GM21717 (cell line): ENCODE results near the gene LIN52.
"Not testable (repeated sequence)": the region's sequence is repeated elsewhere in the genome, so short reads cannot be mapped to it uniquely, and the experiment has no call there.

Experiments used
- ATAC-seq: cut with Tn5 transposase; IDR thresholded peaks from one replicate; pipeline ENCODE4 v1.9.1; 2021; ENCODE audit warnings: mild to moderate bottlenecking, moderate library complexity; ENCODE audit not compliant: unreplicated experiment

LIN52 gene

DNA sequence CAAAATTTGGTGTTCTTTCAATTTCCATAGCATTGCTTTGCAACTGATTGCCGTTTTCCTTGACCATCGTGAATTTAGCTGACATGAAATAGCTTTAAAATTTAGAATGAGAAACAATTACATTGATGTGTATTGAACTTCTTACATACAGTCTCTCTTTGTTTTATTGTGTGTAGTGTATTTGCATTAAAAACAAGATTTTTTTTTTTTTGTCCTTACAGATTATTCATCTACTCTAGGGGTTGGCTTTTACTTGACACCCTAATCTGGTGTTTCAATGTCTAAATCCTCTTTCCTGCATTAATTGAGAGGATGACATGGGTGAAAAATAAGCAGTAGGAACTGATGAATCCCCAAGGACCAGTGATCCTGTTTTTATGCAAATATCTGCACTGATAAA, 20.6 kb downstream of the LIN52 start:
- ATAC-seq, result no peak

DNA sequence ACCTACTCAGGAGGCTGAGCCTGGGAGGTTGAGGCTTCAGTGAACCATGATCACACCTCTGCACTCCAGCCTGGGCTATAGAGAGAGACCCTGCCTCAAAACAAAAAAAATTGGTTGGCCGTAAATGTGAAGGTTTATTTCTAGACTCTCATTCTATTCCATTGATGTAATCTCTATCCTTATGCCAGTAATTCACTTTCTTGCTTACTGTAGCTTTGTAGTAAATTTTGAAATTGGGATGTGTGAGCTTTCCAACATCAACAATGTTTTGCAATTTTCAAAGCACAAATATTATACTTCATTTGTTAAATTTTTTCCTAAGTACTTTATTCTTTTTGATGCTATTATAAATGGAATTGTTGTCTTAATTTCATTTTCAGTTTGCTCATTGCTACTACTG, 24.6 kb downstream of the LIN52 start:
- no peak for ATAC-seq

DNA sequence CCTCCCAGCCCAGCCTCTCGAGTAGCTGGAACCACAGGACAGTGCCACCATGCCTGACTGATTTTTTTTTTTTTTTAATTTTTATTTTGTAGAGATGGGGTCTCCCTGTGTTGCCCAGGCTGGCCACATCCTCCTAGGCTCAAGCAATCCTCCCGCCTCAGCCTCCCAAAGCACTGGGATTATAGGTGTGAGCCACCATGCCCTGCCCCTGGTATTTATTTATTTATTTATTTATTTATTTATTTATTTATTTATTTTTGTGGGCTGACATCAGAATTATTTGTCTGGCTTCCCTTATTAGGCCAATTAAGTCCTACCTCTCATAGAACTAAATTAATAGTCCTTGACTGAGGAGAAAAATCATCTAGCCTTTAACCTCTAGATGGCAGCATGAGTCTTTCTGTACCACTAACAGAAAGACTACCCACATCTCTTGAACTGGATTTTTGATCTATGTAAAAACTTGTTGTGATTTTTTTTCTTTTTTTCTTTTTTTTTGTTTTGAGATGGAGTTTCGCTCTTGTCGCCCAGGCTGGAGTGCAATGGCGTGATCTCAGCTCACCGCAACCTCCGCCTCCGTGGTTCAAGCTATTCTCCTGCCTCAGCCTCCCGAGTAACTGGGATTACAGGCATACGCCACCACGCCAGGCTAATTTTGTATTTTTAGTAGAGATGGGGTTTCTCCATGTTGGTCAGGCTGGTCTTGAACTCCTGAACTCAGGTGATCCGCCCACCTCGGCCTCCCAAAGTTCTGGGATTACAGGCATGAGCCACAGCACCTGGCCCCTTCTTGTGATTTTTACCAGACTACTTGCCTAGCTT, 26.9 kb downstream of the LIN52 start:
- not testable (repeated sequence) for ATAC-seq

DNA sequence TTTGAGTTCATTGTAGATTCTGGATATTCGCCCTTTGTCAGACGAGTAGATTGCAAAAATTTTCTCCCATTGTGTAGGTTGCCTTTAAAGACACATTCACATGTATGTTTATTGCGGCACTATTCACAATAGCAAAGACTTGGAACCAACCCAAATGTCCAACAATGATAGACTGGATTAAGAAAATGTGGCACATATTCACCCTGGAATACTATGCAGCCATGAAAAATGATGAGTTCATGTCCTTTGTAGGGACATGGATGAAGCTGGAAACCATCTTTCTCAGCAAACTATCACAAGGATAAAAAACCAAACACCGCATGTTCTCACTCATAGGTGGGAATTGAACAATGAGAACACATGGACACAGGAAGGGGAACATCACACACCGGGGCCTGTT, 40.7 kb downstream of the LIN52 start:
- ATAC-seq, result not testable (repeated sequence)

DNA sequence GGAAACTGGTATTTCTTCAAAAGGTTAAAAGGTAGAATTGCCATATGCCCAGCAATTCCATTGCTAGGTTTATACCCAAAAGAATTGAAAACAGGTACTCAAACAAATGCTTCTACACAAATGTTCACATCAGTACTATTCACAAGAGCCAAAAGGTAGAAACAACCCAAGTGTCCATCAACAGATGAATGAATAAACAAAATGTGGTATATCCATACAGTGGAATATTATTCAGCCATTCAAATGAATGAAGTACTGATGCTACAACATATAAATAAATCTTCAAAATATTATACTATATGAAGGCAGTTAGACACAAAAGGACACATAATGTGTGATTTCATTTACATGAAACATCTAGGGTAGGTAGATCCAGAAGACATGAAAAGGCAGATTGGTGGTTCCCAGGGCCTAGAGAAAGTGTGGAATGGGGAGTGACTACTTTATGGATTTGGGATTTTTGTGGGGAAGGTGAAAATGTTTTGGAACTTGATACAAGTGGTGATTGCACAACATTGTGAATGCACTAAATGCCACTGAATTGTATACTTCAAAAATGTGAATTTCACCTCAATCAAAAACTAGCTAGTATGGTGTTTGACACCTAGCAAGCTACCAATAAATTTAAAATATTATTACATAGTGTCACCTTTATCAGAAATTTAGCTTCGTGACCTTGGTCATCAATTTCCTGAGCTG, 41.7 kb downstream of the LIN52 start:
- ATAC-seq, result no peak

DNA sequence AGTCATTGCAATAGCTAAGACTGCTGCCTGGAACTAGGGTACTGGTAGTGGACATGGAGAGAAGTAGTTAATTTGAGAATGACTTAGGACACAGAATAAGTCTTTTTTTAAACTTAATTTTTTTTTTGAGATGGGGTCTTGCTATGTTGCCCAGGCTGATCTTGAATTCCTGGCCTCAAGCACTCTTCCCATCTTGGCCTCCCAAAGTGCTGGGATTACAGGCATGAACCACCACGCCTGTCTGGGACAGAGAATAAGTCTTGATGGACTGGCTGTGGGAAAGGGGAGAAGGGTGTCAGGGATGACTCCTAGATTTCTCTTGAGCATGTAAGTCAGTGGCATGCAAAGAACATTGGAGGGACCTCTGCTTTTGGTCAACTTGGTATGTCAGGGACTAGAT, 42.9 kb downstream of the LIN52 start:
- ATAC-seq, result no peak

DNA sequence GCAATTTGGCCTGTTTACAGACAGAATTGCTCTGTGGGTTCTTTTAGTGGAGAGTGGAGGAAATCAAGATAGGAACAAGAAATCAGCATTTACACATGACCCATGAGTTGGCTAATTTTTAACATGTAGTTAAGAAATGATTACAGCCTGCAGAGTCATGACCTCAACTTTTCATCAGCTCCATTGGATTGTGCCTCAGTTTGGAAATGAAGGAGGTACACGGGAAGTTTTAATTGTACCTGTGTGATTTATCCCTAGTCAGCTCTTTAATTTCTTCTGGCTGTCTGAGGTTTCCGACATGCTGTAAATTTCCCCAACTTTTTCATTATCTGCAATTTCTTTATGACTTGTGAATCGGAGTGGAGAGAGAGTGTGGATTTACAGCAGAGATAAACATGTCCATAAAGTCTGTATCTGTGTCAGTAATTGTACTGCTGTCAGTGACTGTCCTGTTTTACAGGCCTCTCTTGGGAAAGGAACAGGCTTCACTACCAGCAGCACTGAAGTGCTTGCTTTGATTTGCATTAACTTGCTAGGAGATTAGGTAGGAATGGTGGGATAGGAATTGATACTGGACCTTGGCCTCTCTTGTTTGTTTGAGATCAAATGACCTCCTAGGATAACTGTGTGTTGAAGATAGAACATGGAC, 49.2 kb downstream of the LIN52 start:
- no peak for ATAC-seq

DNA sequence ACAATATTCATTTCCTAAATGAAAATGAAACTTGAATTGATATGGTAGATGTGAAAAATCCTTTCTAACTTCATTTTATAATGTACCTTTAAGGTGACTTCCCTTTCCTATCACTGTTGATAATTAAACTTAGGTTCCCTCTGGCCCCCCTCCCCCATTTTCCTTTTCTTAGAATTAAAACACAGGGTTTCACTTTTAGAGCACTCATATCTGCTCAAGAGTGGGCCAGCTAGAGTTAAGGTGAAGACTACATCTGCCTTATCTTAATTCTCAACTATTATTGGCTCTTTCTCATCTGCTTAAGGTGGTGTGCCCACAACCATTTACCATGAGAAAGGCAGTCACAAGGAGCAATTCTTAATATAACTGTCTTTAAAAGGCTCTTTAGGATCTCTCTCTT, 49.7 kb downstream of the LIN52 start:
- no peak for ATAC-seq

DNA sequence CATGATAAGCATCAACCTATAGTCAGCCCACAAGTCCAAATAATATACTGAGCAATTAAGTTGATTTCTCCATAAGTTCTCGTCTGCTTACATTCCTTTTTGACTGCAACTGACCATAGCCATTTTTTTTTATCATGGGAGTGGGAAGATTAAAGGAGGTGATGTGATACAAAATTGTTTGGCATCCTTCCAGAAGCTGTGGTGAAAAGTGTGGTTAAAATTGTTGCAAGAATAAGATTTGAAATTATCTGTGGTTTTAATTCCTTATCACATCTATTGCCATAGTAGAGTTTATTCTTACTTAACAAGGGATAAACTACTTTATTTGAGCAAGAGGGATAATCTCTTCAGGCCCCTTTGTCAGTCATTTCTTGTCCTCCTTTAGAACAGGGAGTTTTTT, 50.7 kb downstream of the LIN52 start:
- ATAC-seq, result no peak

DNA sequence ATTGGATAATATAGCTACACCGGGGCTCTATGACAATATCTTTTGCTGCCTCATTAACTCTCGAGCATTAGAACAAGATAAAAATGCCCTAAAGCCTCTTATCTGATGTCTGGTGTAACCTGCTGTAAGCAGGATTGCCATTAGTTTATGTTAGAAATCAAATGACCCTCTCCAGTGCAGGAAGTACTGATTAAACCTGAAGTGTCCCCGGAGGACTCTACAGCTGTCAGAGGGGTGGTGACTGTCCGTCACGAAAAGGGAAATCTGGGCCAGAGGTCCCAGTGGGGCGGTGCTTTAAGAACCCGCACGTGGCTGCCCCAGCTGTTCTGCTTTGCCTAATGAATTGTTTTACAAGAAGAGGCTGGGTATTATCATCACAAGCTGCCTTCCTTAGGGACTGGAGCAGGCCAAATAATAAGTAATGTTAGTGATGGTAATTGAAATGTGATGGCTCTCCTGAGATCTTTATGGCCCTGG, 55.7 kb downstream of the LIN52 start:
- no peak for ATAC-seq

DNA sequence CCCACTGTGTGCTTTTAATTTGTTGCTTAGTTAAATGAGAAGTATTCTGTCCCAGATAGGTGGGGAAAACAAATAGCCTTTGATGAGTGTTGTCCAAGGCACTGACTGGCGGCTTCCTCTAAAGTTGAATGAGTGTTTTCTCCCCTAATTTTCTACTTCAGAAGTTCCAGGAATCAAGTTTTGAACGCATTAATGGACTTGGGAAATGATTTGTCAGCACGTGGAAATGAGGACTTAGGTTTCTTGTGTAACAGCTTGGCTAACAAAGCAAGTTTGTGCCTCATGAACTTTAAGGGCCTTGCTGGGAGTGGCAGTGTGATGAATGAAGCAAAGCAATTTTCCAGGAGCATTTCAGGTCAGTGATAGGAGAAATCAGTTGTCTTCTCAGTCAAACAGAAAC, 56.9 kb downstream of the LIN52 start:
- ATAC-seq, result no peak

DNA sequence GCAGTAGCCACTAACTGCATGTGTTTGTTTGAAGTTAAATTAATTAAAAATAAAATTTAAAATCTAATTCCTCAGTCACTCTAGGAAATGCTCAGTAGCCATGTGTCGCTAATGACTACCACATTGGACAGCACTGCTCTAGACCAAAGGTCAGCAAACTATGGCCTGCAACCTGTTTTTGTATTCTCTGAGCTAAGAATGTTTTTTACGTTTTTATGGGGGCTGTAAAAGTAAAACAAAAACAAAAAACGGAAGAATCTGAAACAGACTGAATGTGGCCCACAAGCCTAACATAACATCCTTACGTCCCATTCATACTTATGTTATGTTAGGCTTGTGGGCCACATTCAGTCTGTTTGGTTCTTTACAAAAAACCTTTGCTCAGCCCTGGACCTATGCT, 57.8 kb downstream of the LIN52 start:
- ATAC-seq, result no peak

DNA sequence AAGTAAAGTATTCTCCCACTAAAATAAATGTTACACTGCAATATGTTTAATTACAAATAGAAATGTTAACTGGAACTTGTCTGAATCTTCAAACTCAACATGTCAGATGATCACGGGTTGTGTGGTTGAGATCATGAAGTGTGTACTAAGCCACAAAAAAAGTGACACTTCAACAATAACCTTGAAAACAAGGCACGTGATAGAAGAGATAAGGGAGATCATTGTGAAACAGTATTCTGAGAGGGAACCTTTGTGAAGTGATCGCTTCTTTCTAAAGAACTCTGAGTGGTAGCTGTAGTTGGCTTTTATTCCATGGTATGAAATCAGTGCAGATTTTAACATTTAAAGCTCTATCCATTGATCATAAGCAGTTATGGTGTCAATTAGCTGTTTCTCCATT, 60.0 kb downstream of the LIN52 start:
- no peak for ATAC-seq

DNA sequence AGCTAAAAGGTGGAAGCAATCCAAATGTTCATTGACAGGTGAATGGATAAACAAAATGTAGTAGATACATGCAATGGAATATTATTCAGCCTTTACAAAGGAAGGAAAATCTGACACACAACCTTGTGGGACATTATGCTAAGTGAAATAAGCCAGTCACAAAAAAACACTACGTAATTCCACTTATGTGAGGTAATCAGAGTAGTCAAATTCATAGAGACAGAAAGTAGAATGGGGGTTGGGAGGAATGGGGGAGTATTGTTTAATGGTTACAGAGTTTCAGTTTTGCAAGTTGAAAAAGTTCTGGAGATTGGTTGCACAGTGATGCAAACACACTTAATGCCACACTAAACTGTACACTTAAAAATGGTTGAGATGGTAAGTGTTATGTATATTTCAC, 62.8 kb downstream of the LIN52 start:
- ATAC-seq, result no peak

DNA sequence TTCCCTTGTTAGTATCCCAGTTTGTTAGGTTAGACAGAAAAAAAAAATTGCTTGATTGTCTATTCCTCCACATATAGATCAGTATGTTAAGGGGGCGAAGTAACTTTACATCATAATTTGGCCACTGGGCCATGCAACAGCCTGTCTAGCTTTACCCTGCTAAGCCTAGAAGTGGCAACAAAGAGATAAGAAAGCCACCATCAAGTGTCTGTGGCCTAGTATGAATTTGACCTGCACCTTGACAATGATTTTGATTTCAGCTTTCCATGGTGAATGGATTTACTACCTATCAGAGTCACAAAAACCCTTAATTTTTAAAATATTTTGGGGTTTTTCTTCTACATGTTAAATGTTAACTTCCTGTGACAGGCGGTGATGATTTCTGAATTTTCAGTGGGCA, 63.9 kb downstream of the LIN52 start:
- no peak for ATAC-seq

DNA sequence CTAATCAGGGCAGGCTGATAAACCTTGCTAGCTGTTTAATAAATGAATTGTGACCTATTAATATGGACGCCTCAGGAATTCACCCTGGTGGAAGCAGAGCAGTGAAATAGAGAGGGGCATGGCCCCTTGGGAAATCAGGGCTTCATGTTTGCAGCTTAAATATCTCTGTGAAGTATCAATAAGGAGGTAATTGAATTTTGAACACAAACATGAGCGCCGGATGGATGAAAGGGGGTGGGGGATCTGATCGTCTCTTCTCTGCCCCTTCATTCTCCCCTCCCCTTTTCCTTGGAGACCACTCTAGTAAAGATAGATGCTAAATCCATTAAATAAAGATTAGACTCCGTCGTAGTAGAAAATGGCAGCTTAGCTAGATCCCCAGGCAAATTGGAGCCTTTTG, 70.5 kb downstream of the LIN52 start:
- ATAC-seq, result no peak

DNA sequence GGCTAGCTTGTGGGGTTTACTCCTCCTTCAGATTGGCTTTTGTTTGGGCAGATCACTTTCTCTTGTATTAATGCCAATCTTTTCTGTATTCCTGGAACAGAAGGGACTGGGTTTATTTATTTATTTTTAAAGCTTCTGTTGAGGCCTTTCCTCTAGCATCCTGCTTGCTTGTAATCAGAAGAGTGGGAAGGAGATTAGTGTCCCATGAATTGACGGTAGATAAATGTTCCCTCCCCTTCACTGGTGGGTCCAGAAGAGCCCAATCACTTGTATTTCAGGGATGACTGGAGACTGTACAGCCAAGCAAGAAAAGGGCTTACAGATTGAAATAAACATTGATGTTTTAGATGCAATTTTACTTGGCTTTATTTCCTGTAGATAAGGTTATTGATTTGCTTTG, 71.0 kb downstream of the LIN52 start:
- ATAC-seq, result no peak

DNA sequence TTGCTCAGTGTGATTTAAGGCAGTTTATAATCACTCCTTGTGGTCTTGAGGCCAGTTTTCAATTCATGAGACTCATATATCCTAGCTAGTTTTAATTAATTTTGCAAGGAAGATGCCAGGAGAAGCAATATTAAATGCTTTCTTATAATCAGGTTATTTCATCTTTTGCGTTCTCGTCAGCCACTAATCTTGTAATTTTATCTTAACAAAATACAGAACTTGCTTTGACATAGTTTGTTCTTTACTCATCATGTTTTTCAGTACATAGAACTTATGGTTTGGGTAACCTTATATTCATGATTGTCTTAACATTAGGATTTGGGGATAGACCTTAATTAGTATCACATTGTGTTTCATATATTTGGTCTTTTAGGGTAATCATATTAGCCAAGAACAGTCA, 76.0 kb downstream of the LIN52 start:
- no peak for ATAC-seq

DNA sequence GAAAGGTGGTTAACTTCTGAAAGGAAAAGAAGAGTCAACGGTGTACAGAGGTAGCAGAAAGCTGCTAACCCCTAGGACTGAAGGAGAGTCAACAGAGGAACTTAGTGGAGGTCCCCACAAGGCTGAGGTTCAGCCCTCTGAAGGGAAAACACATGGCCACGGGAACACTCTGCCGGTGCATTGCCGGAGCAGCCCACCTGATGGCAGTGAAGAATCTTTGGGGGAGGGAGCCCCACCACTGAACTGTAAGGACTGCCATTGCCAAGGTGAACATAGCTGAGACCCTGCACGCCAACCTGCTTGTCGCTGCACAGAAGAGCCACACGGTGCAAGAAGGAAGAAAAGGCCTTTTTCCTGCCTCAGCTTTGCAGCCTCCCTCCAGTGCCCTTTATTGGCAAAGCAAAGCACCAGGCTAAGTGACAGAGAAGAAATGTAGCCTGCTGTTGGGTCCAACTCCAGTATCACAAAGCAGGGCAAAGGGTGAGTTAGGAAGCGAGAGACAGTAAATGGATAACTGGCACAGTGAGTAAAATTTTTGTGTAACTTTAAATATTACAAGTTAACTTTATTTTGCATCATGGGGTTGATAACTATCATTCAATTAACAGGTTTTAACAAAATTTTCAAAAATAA, 76.9 kb downstream of the LIN52 start:
- ATAC-seq, result no peak

DNA sequence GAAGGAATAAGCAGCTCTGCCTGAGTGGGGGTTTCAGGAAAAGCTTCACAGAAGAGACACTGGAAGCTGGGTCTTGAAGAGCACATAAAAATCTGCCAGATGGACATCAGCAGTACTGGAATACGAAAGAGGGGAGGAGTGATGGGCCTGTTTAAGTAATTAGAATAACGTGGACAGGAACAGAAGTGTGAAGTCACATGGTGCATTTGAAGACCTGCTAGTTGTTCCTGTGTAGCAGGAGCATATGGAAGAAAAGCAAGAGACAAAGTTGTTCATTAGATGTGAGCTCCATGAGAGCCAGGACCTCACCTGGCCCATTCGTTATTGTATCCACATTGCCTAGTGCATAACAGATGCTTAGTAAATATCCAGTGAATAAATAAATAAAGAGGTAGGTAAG, 85.2 kb downstream of the LIN52 start:
- ATAC-seq, result no peak

DNA sequence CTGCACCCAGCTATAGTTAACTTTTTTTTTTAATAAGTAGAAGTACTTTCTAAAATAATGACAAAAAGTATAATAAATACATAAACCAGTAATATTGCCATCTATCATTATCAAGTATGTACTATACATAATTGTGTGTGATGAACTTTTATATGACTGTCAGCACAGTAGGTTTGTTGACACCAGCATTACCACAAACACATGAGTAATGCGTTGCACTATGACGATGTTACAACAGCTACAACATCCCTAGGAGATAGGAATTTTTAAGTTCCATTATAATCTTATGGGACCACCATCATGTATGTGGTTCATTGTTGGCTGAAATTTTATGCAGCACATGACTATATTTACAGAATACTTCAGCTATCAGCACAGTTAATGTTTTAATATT, 91.6 kb downstream of the LIN52 start:
- no peak for ATAC-seq

DNA sequence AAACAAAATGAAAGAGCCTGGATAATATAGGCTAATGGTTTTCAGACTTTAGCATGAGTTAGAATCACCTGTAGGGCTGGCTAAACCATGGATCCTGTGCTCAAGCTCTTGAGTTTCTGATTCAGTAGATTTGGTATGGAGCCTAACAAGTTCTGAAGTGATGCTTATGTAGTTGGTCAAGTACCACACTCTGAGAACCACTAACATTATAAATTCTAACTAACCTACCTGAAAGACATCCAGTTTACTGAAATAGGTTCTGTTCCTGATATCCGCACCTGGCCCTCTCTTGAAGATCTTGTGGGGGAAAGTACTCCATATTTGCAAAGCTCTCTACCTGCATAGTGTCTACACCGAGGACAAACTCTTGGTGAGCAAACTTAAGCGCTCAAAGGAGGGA, 95.1 kb downstream of the LIN52 start:
- ATAC-seq, result no peak
